HG03139 (cell line): ENCODE measurements around the gene TCTN2.

Experiments
- ATAC-seq: cut with Tn5 transposase; IDR thresholded peaks from one replicate; pipeline ENCODE4 v1.9.1; 2021; ENCODE audit not compliant: unreplicated experiment

TCTN2 gene

DNA sequence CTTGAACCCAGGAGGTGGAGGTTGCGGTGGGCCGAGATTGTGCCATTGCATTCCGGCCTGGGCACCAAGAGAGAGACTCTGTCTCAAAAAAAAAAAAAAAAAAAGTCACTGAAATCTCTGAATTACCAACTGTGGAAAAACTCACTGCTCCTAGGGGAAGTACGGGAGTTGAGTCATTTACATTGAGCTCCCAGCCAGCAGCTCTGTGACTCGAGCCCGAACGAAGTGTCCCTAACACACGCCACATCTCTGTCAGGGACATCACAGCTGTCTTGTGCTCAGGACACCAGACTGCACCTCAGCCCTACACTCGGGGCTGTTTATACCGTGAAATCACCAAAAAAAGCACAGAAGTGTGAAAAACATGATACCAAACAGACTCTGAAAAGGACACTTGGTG, 62.3 kb downstream of the TCTN2 start:
- ATAC-seq, result no peak

GRCh38 chr12:123734268-123734667, 63.4 kb downstream of the TCTN2 start:
- no peak for ATAC-seq

DNA sequence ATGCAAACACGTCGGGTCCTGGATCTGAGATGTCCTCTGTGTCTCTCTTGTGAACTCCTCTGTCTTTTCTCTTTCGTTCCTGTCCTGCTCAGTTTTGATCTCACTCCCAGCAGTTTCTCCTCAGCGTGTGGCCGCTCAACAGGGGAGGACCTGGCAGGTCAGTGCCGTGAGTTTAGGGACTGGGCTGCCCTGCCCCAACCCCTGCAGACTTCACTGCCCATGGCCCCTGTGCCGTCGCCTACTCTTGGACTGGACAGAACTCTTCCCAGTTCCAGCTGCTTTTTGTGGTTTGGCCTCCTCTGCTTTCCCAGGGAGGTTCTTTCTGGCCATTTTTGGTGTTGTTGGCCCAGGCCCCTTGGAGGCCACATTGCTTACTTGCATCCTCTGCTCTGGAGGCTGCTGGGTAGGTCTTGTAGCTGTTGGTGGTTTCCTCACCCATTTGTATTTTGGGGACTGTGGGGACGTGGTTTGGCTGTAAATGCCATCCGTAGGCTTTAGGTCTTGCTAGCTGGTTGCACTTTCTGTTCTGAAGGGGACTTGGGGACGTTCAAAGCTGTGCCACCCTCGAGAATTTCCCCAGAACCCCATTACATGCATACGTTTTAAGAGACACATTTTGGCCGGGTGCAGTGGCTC, 71.1 kb downstream of the TCTN2 start:
- ATAC-seq, result no peak

DNA sequence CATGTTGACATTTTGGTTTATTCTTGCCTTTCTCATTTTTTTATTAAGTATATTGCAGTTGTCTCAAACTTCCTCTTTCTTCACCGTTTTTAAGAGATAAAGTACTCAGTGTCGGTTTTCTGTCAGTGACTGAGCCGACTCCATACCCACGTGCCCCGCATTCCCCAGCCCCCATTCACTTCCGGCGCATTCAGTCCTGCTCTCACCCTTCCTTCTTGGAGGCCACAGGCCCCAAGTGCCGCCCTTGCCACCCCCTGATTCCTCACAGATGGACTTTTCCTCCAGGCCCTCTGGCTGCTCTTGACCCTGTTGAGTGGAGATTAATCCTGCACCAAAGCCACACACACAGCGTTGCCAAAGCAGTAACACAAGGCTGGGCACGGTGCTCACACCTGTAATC, 72.1 kb downstream of the TCTN2 start:
- ATAC-seq, result no peak

DNA sequence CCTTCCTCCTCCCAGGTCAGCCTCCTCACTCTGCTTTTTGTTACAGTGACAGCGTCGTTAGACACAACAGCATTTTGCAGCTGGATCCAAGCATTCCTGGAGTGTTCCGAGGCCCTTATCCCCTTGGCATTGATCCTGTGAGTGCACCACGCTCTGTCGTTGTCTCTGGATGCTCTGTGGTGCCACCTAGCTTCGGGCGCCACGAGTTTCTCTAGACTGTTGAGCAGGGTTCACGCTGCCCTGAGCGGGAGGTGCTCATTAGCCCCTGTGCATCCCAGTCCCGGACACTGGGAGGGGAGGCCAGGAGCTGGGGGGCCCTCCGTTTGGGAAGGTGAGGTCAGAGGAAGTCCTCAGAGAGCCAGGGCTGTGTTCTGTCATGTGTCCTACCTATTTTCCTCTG, 73.9 kb downstream of the TCTN2 start:
- no peak for ATAC-seq

GRCh38 chr12:123747309-123747708, 76.4 kb downstream of the TCTN2 start:
- ATAC-seq, result no peak

DNA sequence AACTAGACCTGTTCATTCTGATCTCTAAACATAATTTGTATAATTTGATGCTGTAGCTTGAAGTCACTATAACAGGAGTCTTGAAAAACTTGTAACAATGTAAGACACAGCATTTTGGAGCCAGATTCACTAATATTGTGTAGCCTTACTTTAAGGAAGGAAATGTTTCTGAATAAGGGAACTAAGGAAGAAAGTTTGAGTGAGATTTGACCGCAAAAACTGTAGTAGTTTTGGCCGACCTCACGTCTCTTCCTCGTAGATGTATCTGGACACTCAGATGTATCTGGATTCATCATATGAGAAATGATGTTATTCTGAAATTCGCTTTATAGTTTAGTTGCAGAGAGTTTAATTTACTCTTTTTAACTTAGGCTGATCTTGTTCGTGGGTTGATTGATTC, 77.2 kb downstream of the TCTN2 start:
- ATAC-seq, result no peak

DNA sequence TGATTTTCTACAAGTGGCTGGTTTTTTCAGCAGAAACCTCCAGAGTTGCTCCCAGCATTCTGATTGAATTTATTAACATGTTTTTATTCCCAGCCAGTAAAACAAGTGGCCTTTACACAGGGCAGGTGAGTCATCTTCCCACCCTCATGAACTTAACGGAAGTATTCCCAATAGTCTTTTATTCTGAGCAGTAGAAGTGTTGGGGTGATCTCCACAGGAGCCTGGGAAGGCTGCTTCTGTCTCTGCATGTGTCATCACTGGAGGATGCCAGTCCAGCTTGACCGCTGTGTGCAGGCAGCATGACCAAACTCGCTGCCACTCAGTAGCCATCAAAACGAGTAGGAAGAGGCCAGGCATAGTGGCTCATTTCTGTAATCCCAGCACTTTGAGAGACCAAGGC, 77.7 kb downstream of the TCTN2 start:
- no peak for ATAC-seq

- no peak for ATAC-seq
Observed at GRCh38 chr12:123749355-123749754, 78.4 kb downstream of the TCTN2 start.

- ATAC-seq, result no peak
Observed at GRCh38 chr12:123750159-123750656, 79.3 kb downstream of the TCTN2 start.

DNA sequence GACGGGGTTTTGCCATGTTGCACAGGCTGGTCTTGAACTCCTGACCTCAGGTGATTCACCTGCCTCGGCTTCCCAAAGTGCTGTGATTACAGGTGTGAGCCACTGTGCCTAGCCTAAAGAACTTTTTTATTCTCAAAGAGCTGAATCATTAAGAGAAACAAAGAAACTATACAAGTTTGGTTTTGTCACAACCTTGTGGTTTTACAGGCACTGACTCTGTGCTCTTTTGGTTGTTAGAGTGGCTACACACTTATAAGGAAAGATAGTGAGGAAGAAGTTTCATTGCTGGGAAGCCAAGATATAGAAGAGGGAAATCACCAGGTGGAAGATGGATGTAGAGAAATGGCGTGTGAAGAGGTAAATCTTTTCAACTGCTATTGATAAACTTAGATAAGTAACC, 81.1 kb downstream of the TCTN2 start:
- no peak for ATAC-seq

DNA sequence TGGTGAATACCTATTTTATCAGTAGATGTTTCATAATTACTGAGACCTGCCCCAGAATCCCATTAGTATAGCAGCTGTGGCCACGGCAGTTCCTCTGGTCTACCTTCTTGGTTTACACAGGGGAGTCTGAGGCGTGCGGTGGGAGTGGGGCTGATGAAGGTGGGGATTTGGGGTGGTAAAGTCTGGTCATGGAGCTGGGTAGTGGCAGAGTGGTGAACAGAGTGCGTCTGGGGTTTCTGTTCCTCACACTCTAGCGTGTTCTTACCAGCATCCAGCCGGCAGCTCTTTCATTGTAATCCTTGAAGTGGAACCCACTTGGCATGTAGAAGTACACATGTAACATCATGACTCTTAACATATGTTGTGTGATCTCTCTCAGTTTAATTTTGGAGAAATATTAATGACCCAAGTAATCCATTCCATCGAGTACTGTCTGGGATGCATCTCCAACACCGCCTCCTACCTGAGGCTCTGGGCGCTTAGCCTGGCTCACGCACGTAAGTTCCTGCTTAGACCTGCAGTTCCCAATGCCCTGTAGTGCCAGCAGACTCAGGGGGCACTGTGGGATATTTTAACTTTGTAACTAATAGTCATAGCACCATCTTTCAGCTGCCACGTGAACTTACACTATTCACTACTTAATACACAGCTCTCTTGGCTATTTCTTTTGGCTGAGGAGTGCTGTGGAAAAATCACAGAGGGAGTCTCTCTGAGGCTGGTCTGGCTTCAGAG, 83.3 kb downstream of the TCTN2 start:
- no peak for ATAC-seq

DNA sequence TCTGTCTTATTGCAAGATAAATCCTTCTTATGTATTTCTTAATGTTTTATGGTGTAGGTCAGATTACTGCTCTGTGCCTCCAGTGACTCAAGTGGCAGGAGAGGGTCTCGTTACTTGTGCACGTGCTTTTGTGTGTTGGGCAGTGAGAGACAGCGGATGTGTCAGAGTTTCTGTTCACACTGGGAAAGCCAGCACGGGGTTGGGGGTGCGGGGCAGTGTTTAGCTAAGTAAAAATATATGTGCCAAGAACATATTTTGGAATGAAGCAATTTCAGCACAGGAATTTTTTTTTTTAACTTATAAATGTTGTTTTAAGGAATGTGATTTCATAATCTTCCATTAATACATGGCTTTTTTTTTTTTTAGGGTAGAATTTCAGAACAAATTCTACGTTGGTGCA, 86.6 kb downstream of the TCTN2 start:
- ATAC-seq, result no peak
